GM18951 (cell line): Measurements from ENCODE around the gene TNFSF10.
"Not testable (repeated sequence)": the region's sequence is repeated elsewhere in the genome, so short reads cannot be mapped to it uniquely, and the experiment has no call there.

Experiments
- POLR2A ChIP-seq: IDR thresholded peaks from 4 replicates; pipeline ENCODE4 v1.6.1; 2011; ENCODE audit warnings: mild to moderate bottlenecking; ENCODE audit not compliant: insufficient read length, insufficient read depth; ENCODE audit errors: extremely low read depth
- in situ Hi-C: fragments of 300-500 bp; cut with MboI; formaldehyde crosslinking; loops from one replicate; pipeline ENCODE4 v1.12.0; 2022; ENCODE audit warnings: low sequenced_read_pairs, mixed read lengths, inconsistent platforms; ENCODE audit not compliant: unreplicated experiment

TNFSF10 gene

DNA sequence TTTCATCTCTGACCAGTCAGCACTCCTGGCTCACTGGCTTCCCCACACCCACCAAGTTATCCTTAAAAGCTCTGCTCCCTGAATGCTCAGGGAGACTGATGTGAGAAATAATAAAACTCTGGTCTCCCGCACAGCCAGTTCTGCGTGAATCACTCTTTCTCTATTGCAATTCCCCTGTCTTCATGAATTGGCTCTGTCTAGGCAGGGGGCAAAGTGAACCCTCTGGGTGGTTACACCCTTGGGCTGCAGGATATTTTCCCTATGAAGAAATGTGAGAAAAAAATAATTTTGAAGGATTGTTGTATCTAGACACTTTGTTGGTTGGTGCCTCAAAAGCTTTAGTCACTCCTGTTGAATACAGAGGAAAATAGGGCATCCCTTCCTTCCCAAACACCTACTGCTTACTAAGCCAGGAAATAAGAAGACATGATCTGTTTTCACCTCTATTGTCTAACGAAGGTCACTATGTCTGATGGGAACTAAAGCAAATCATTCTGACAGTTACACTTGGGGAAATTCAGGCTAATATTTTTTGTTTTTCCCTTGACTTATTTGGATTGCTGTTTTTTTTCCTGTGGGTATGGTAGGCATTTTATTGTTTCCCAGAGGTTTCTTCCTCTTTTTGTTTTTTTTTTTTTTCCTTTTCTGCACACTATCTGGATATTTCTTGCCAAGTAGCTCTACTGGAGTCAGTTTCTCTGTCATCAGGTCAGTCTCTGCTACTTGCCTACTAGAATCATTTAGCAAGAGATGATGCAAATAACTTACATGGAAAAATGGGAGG lies 15.3 kb upstream of the TNFSF10 start:
- in situ Hi-C loops, result no loop called here
- TF ChIP-seq POLR2A, result no peak

DNA sequence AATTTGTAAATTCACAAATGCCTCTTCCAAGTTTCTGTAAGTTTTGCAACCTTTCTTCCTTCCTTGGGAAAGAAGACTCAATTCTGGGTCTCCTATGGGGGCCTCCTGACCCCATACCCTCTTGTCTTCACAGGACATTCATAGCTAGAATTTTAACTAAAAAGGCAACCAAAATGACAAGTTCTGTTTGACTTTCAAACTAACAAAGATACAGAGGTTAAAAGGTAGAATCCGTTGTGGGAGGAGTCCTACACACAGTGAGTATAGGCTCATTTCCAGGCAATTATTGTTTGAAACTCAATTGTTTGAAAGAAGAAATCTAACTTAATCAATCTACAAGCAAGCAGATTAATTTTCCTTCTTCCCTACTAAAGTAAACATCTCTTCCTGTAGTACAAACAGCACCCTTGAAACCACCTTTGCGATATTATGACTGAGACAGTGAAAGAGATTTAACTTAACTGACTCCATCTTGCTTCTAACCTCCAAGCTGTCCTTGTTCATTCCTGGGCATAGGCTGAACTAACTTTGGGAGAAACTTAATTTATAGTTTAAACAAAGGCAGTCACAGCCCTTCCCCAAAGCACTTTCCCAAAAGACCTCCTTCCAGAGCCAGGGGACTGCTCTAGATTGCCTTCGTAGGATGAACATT lies 14.4 kb upstream of the TNFSF10 start:
- in situ Hi-C loops, result no loop called here
- TF ChIP-seq POLR2A, result no peak

DNA sequence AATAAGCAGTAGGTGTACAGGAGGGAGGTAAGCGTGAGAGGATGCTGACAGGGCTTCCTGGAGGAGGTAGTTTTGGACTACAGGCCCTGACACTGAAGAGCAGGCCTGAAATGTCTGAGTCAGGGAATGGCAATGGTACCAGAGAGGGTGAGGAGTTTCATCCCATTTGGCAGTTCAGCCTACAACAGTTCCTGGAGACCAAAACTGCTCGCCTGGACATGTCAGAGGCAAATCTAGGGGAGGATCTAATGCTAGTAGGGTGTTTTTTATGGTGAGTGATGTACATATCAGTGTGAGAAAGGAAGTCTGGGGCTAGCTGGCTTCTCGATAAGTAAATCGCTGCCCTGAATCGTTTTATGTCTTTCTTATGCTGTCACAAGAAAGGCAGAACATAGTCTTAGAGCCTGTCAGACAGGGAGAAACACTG lies 13.8 kb upstream of the TNFSF10 start:
- in situ Hi-C loops, result no loop called here
- no peak for TF ChIP-seq POLR2A

DNA sequence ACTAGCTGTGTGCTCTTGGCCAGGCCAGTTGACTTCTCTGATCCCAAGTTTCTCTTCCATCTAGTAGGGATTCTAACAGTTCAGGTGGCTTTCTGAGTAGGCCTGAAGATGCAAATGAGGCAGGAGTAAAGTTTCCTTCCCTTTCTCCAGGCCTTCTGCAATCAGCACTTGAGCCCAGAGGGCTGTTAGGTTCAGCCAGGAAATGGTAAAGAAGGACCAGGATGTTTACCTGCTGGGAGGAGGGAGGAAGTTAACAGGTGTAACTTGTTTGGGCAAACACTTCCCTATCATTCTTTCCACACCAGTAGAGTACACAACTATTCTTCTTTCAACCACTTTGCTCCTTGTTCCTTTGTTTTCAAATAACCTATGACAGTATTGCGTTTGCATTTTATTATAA lies 13.3 kb upstream of the TNFSF10 start:
- TF ChIP-seq POLR2A, result no peak
- in situ Hi-C loops, result no loop called here

DNA sequence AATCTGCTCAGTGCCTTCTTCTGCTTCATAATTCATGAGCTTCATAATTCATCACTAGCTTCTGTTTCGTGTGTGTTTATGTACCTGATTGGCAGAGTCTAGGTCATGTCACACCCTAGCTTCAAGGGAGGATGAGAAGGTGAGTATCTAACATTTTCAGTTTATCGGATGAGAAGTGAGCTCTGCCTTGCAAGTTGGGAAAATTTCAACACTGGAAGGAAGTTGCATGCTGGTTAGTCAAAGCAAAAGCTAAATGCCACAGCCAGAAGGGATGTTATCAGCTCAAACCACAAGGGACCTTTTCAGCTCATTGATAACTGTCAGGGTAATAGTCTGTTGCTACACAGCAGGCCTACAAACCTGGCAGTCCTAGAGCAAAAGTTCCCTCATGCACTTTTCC lies 7.3 kb upstream of the TNFSF10 start:
- in situ Hi-C loops, result no loop called here
- TF ChIP-seq POLR2A, result no peak

DNA sequence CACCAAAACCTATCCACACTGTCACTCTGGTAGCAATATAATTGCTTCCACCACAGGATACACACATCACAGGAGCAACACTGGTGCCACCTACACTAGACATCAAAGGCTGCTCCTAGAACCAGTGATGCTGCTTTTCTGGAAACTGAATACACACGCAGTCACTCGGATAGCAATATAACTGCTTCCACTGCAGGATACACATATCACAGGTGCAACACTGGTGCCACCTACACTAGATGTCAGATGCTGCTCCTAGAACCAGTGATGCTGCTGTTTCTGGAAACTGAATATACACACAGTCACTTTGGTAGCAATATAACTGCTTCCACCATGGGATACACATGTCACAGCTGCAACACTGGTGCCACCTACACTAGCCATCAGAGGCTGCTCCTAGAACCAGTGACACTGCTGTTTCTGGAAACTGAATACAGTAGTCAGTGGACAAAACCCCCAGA lies 6.9 kb upstream of the TNFSF10 start:
- TF ChIP-seq POLR2A, result no peak
- in situ Hi-C loops, result no loop called here

DNA sequence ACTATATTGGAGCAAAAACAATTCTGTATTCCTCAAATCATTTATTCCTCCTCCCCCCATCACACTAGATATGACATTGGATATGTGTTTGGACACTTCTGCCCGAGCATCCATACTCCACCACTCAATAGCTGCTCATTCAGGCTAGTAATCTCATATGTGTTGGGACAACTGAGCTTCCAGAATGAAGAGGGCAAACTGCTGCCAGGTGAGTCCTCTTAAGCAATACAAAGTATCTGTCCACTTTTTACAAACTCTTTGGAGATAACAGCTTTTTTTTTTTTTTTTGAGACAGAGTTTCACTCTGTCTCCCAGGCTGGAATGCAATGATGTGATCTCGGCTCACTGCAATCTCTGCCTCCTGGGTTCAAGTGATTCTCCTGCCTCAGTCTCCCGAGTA lies 5.4 kb upstream of the TNFSF10 start:
- TF ChIP-seq POLR2A, result no peak
- in situ Hi-C loops, result no loop called here

DNA sequence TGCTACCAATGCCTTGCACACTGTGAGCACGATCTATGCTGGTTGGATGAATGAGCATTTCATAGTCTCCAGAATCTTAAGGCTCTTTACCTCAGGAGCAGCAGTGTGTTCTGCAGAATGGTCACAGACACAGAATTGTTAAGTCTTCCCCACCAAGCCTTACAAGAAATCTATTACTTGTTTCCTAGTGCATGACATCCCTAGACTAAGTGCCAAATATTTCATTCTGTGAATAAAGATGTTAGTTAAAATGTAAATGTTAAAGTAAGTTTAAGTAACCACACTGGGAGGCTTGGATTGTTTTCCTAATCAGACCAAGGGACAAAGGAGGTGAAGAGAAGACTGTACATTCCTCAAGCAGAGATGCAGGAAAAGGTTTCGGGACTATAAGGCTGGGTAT lies 4.1 kb upstream of the TNFSF10 start:
- in situ Hi-C loops, result no loop called here
- no peak for TF ChIP-seq POLR2A

DNA sequence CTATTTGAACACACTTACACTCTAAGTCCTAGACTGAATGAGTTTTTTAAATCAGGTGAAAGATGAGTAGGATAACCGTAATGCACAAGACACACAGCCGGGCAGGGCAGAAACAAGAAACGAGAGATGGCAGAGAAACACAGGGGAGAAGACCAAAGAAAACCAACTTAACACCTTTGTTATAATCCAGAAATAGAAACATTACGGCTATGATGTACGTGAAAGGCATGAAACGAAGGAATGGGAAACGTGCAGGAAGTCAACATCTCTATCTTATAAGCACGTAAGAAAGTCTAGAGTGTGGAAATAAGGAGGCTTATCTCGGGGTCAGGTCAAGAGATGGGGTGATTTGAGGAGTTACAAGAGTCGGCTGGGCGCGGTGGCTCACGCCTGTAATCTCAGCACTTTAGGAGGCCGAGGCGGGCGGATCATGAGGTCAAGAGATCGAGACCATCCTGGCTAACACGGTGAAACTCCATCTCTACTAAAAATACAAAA lies 1.9 kb upstream of the TNFSF10 start:
- TF ChIP-seq POLR2A, result no peak
- in situ Hi-C loops, result no loop called here

DNA sequence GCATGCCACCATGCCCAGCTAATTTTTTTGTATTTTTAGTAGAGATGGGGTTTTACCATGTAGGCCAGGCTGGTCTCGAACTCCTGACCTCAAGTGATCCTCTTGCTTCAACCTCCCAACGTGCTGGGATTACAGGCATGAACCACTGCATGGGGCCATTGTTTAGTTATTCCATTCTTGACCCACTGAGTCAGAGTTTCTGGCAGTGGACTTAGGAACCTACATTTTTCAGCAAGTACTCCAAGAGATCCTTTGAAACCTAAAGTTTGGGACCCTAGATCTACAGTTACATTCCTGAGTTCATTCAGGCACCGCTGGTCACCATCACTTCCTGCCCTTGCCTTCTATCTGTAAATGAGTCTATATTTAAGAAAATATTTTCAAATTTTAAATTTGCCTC lies 1.4 kb upstream of the TNFSF10 start:
- in situ Hi-C loops, result no loop called here
- no peak for TF ChIP-seq POLR2A

DNA sequence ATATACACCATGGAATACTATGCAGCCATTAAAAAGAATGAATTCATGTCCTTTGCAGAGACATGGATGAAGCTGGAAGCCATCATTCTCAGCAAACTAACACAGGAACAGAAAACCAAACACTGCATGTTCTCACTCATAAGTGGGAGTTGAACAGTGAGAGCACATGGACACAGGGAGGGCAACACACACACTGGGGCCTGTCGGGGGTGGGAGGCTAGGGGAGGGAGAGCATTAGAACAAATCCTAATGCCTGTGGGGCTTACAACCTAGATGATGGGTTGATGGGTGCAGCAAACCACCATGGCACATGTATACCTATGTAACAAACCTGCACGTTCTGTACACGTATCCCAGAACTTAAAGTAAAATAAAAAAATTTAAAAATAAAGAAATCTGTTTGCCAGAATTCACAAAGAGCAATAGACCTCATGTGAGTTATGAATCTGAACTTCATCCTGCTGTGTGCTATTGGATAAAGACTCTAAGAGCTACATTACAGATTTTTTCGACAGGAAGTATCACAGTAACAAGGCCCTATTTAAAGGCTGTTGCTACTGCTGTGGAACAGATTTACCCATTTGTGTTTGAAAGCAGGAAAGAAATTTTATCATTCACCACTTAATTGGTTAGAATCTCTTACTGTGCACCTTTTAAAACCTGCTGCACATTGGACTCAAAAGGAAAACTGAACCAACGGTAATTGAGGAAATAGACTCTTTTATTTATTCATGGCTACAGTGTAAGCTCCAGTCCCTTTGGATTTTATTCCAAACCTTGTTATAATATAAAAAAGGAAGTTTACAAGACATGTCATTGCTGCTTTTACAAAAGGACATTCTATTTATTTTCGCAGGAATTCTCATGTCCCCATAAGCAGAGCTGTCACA lies 1.1 kb downstream of the TNFSF10 start:
- in situ Hi-C loops, result not testable (repeated sequence)

DNA sequence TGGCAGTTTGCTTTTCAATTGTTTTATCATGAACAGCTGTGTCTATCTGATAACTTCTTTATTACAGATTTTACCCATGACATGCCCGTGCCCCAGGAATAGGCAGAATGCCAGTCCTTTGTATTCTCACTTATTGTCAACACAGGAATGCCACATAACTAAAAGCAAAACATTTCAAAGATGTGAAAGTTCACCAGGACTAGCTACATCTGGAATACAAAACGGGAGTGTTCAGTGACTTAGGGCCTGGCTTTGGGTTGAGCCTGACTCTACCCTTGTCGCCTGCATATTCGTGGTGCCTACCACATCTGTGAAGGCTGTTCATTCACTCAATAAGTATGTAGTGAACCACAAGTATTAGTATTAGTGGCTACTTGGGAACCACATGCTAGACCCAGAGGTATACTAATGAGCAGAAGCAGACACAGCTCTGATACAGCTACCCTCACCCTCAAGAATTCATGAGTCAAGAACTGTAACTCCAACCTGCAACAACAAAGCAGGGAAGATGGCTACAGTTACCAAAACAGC lies 2.9 kb downstream of the TNFSF10 start:
- in situ Hi-C loops, result no loop called here

DNA sequence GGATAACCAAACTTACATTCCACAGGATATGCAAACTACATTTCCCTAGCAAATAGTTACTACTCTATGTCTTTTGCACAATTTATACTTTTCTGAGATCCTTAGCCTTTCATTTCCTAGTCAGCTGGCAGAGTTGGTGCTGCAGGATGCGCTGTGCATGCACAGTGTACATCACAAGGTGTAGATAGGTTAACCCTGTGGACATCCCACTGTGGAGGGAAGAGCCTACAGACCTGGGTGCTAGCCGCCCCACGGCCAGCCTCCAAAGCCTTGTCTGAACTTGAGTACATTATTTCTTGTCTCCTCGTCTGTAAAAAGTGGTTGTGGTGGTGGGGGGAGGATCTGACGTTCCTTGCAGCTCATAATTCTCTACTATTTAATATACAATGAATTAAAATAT lies 3.5 kb downstream of the TNFSF10 start:
- no peak for TF ChIP-seq POLR2A
- in situ Hi-C loops, result no loop called here

More for the DNA sequence above, 2.9 kb downstream of the TNFSF10 start:
- TF ChIP-seq POLR2A, result no peak
